NCI-H187 (cell line): ENCODE data around the gene C1QBP.
"Not testable (repeated sequence)": the region's sequence is repeated elsewhere in the genome, so short reads cannot be mapped to it uniquely, and the experiment has no call there.

ENCODE experiments used
- DNase-seq, 2 experiments: peaks; one replicate each; lab custom pipeline; 2025; lab: John Stamatoyannopoulos, UW

The C1QBP gene, protein sequence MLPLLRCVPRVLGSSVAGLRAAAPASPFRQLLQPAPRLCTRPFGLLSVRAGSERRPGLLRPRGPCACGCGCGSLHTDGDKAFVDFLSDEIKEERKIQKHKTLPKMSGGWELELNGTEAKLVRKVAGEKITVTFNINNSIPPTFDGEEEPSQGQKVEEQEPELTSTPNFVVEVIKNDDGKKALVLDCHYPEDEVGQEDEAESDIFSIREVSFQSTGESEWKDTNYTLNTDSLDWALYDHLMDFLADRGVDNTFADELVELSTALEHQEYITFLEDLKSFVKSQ

GRCh38 chr17:5438716-5439445 is at the start of gene C1QBP:
Gene C1QBP (minus strand): TSS chr17:5439155. CDS start chr17:5439073, 82 bp downstream.
- DNase-seq: peak; percentile 65 to 67

DNA sequence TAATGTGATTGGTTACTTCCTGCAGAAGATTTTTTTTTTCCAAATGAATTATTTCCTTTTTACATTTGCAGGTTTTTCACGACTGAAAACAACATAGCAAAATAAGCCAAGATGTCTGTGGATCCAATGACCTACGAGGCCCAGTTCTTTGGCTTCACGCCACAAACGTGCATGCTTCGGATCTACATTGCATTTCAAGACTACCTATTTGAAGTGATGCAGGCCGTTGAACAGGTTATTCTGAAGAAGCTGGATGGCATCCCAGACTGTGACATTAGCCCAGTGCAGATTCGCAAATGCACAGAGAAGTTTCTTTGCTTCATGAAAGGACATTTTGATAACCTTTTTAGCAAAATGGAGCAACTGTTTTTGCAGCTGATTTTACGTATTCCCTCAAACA is 49.8 kb upstream of the C1QBP start:
- DNase-seq: no peak

DNA sequence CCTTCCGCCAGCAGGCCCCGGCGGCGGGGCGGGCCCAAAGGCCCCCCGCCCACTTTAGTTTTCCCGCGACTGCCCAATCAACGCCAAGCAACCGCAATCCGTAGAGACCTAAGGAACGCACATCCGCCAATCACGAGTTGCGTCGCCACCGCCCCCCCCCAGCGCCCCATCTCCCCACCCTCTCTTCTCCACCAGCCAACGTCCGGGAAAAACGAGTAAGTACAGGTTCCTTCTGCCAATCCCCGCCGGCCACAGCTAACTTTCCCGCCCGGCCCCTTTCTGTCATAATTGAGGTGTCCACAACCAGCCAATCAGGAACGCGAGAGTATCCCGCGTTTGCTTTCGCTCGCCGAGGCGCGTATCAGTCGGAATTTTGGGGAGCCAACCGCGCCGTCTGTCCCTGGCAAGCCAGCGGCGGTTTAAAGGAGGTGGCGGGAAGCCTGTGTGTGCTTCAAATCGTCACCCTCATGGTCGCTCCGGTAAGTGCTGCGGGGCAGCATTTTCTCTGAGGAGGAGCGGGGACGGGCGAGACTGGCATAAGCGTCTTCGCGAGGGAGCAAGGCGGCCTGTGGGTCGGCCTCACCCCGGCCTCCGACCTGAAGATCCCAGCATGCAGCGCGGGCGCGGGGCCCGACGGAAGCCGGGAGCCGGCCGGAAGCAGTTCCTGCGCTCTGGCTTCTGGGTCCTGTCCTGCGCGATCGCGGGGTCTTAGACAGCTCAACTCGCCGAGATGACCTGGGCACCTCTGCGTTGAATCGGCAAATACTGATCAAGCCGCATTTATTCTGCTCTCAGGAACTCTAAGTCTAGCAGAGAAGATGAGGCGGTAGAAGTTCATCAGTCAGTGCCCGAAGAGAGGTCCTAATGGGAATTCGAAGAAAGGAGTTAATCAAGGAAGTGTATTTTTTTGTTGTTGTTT is 47.5 kb upstream of the C1QBP start, which contains the start of gene MIS12:
TSS of gene MIS12 (plus strand) at position 361 of the 919 bp plus-strand sequence. CDS start 2,297 bp downstream, outside the sequence.
- peak; percentile 70 to 94 for DNase-seq

- DNase-seq: no peak
Observed at GRCh38 chr17:5485270-5486205, 46.6 kb upstream of the C1QBP start, which contains the start of gene DERL2. Gene DERL2 (minus strand): TSS chr17:5486178. CDS start chr17:5486161, 17 bp downstream.

GRCh38 chr17:5481451-5481850 is 42.5 kb upstream of the C1QBP start:
- DNase-seq: no peak

DNA sequence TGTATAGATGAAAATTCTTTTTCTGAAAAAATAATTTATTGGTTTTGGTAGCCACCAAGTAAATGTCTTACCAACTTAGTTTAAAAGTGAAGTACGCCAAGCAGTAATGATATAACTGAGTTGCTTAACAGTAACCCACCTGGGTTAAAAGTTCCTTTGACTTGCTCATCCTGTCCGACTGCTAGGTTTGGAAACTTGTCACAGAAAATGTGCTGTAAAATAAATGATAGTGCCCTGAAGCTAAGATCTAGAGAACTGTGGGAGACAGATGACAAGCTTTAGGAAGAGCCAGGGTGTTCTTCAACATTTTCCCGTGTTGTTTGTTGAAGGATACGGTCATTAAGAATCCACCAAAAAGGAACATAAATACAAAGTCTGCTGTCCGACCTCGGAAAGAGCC is 42.0 kb upstream of the C1QBP start:
- no peak for DNase-seq

- no peak for DNase-seq
Observed at GRCh38 chr17:5478992-5479391, 40.0 kb upstream of the C1QBP start.

- DNase-seq: no peak
Observed at GRCh38 chr17:5473906-5474305, 35.0 kb upstream of the C1QBP start.

GRCh38 chr17:5472511-5472910 is 33.6 kb upstream of the C1QBP start:
- no peak for DNase-seq

- no peak for DNase-seq
Observed at GRCh38 chr17:5468075-5468473, 29.1 kb upstream of the C1QBP start.

DNA sequence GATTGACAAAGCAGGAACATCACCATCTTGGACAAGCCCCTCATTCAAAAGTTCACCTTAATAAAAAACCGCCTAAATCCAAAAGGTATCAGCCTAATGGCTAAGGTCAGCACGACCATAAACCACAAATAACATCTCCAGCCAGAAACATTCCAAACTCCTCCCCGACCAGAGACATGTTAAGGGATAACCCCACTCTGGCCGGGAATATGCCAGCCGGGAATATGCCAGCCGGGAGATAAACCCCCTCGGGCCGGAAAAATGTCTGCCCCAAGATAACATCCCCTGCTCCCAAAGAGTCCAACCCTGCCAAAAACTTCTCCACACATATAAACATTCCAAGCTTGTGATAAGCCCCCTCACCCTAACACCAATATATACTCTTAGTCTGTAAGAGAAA is 28.5 kb upstream of the C1QBP start:
- DNase-seq: no peak

DNA sequence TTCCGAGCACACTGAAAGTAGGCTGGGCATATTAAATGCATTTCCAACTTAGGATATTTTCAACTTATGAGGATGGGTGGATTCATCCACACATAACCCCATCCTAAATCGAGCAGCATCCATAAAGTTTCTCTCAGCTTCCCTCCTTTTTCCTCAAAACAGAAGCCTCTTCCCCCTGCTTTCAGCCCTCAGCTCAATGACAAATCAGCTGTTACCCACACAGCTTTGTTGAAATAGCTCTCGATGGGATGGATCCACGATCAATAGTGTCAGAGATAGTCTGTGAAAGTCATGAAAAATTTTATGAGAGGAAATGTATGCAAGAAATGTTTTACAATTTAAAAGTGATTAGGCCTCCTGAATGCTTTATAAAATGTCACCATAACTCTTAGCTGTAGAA is 27.3 kb upstream of the C1QBP start:
- DNase-seq: no peak

- DNase-seq: no peak
Observed at GRCh38 chr17:5464717-5465507, 26.0 kb upstream of the C1QBP start.

GRCh38 chr17:5446786-5447185 is 7.8 kb upstream of the C1QBP start:
- no peak for DNase-seq

DNA sequence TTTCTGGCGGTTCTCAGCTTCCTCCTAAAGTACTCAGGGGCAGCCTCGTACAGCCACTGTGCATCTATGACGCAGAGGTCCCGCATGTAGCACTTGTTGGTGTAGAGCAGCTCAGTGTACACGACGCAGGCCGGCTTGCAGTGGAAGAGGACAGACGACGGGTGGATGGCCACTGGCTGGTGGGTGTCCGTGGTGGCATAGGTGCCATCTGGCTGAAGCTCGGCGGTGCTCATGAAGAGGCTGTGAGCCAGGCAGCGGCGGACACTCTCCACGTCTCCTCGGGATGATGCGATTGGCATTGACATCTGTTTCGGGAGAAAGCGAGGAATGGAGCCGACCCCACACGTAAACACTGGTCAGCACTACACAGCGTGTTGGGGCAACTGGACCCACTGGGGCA is 5.3 kb upstream of the C1QBP start:
- no peak for DNase-seq

DNA sequence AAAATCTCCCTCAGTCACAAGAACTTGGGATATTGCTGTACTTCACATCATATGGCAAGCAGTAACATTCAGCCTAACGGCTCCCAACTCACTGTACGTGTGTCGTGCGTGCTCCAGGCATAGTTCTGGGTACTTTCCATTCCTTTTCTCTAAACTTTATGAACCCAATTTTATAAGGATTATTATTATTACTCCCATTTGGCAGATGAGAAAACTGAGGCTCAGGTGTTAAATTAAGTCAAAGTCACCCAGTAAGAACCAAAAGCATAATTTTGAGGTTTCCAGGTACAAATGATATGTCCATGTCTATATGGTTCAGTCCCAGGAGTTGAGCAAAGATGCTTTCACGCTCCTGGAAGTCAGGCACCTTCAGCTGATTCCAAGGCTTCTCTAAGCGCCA is 4.8 kb upstream of the C1QBP start:
- no peak for DNase-seq

DNA sequence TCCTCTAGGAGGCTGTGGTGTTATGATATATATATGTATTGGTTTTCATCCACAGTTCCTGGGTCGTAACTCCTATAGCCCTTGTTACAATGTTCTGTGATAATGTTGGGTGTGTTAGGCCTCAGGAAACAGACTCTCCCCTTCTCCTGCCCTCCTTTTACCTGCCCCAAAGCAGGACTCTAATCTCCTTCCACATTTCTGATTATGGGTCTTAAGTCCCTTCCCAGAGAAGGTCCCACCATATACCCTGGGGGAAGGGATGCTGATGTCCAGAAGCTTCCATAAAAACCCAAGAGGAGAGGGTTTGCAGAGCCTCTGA is 450 bp upstream of the C1QBP start:
- DNase-seq: no peak

GRCh38 chr17:5437721-5438317 is 1.1 kb downstream of the C1QBP start:
- no peak for DNase-seq

DNA sequence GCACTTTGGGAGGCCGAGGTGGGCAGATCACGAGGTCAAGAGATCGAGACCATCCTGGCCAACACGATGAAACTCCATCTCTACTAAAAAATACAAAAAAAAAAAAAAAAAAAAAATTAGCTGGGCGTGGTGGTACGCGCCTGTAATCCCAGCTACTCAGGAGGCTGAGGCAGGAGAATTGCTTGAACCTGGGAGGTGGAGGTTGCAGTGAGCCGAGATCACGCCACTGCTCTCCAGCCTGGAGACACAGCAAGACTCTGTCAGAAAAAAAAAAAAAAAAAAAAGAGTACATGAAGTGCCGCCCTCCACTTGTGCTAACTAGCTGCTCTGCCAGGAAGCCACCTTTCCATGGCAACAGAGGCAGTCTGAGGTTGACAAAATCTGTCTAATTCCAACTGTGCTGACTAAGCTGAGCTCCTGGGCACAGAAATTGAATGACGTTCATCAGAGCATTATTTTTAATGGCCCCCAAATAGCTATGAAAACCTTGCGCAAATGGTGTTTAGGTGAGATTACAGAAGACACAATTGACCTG is 3.1 kb downstream of the C1QBP start:
- DNase-seq: not testable (repeated sequence)

DNA sequence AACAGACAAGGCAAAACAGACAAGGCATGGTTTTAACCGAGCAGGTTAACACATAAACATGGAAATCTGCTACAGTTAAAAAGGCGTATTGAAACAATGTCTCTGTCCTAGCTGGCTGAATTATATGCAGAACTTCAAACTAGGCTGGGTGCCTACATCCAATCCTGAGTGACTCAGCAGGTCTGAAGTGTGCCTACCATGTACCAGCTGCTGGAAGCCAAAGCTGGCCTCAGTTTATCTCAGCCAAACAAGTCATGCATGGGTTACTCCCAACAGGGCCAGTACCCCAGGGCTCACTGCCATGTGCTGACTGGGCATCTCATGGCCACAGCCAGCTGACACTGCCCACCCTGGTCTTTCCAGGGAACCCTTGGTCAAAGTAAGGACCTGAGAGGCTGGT is 4.0 kb downstream of the C1QBP start:
- DNase-seq: no peak
